GM21423 (cell line): Measurements from ENCODE around the gene DUSP22.
A peak's percentile ranks its signal among the peaks of the same experiment; 100 is the strongest.
"Not testable (repeated sequence)": the region's sequence is repeated elsewhere in the genome, so short reads cannot be mapped to it uniquely, and the experiment has no call there.

Experiments used
- ATAC-seq: cut with Tn5 transposase; IDR thresholded peaks from one replicate; pipeline ENCODE4 v1.9.1; 2021; ENCODE audit warnings: mild to moderate bottlenecking, moderate library complexity; ENCODE audit not compliant: unreplicated experiment

DUSP22 gene

DNA sequence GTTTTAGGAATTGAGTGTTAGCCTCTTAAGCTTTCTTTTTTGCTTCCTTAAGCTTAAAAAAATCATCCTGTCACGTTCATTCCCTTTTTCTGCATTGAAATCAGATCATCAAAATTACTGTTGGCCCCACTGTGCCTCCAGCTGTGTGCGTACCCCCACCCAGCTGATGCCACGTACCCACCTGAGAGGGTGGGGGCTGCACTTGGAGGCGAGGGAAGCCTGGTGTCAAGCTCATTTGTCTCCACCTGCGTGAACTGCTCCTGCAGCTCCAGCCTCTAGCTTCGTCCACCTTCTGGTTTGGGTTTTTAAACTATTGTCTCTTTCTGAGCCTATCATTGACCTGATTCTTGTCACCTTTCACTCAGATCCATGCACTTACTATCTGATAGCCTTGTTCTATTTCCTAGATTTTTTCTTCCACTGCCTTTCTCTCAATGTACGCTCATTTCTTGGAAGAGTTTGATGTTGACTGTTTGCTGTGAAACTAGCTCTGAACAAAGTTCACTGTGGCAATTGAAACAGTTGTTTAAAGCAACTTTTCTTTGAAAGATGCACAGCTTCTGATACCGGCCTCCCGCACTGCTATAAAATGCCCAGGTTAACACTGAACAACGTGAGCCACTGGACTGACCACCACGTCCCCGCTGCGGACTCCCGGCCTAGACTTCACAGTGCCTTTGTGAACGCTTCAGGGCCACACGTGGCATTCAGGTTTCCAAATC, 69.3 kb downstream of the DUSP22 start:
- ATAC-seq = no peak

DNA sequence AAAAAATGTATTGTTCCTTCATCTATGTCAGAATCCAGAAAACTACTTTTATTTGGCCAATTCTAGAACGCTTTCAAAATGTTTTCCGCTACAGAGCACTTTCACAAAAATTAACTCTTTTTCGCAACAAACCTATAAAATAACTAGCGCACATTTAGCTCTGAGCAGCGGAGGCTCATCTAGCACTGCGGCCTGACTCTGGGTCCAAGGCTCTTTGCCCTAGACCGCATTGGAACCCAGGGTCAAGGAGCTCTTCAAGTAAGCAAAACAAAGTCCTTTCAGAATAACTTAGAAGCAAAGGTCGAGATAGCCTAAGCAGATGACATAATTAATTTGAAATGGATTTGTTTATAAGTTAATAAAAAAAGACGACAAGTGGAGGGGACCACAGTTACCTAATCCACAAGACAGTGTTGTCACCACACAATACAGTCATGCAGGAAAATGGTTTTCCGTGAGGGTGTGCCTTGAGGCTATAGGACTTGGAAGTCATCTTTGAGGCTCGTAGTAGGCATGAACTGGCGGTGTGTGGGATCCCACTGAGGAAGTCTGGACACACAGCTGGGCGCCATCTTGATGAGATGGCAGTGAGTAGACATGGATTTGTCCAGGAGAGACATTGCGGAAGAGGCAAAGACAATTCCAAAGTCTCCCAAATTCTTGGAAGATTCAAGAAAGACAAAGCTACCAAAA, 70.1 kb downstream of the DUSP22 start:
- ATAC-seq = no peak

- ATAC-seq = no peak
Observed at GRCh38 chr6:362924-363249, 70.6 kb downstream of the DUSP22 start.

- no peak for ATAC-seq
Observed at GRCh38 chr6:363291-363690, 71.0 kb downstream of the DUSP22 start.

DNA sequence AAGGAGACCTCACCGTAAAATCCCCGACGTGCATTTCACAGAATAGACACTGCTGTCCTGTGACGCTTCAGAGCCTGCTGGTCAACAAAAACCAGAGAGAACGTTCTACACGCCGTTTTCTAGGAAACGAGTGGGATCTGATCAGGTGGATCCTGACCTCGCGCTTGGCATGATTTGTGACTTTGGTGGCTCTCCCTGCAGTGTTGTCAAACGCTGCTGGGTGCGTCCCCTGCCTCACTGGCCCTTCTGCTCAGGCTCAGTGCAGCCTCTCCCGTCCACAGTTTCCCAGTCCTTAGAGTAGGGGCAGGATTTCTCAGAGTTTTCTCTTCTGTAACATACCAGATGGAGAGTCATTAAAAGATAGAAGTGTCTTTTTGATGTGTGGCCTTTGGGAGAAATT, 71.6 kb downstream of the DUSP22 start:
- ATAC-seq = no peak

- peak; percentile 57 for ATAC-seq
Observed at GRCh38 chr6:364609-365540, 72.6 kb downstream of the DUSP22 start.

DNA sequence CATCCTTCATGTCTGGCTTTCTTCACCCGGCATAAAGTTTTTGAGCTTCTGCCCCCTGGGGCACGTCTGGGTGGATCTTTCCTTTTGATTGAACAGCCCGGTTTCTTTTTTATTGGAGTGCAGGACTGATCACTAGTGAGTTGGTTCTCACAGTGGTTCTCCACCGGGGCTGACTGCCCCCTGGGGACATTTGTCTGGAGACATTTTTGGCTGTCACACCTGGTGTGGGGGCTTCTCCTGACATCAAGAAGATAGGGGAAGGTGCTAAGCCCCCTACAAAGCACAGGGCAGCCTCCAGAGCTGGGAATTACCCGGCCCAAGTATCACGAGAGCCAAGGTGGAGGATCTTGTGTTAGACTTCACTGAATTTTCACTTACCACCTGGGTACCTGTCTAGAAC, 73.5 kb downstream of the DUSP22 start:
- no peak for ATAC-seq

- no peak for ATAC-seq
Observed at GRCh38 chr6:366389-367297, 74.4 kb downstream of the DUSP22 start.

- no peak for ATAC-seq
Observed at GRCh38 chr6:367298-367794, 75.1 kb downstream of the DUSP22 start.

DNA sequence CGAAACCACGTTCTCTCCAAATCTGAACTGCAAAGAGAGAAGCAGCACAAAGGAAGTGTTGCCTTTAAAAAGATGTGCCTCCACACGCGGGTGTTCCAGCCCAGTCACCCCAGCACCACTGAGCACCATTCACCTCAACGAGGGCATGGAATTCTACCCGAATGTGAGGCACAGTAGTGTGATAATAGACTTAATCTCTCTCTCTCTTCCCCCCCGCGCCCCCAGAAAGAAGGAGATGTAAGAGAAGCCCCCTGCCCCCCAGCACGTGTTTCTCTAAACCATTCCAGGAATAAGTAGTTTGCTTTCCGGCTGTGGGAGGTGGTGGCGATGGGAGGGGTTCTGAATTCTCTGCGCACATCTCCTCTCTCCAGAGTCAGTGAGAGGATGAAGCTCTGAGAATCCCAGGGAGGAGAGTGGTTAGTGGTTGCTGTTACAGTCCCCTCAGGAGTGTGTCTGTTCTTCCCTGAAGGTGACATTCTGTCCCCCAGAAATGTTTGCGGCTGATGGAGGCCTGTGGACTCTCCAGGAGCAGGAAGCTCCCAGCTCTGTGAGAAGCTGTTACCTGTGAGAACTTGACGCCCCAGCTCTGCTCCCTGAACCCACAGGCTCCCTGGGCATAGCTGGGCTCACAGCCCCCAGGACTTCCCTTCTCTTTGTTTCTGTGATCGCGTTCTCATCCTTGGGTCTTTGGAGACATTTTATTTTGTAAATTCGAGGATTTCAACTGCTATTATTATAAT, 75.8 kb downstream of the DUSP22 start:
- ATAC-seq = no peak

GRCh38 chr6:369559-370431, 77.5 kb downstream of the DUSP22 start:
- ATAC-seq = no peak

- no peak for ATAC-seq
Observed at GRCh38 chr6:370555-370954, 78.3 kb downstream of the DUSP22 start.

DNA sequence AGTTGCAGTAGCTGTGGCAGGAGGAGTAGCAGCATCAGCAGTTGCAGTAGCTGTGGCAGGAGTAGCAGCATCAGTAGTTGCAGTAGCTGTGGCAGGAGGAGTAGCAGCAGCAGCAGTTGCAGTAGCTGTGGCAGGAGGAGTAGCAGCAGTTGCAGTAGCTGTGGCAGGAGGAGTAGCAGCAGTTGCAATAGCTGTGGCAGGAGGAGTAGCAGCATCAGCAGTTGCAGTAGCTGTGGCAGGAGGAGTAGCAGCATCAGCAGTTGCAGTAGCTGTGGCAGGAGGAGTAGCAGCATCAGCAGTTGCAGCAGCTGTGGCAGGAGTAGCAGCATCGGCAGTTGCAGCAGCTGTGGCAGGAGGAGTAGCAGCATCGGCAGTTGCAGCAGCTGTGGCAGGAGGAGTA, 79.6 kb downstream of the DUSP22 start:
- not testable (repeated sequence) for ATAC-seq

- ATAC-seq = no peak
Observed at GRCh38 chr6:372336-372911, 80.1 kb downstream of the DUSP22 start.

GRCh38 chr6:373031-373430, 80.7 kb downstream of the DUSP22 start:
- no peak for ATAC-seq

GRCh38 chr6:373773-374724, 81.8 kb downstream of the DUSP22 start:
- no peak for ATAC-seq

- ATAC-seq = no peak
Observed at GRCh38 chr6:374956-375355, 82.7 kb downstream of the DUSP22 start.
